HFFc6 (cell line): ENCODE results near the gene CARD19. TPM values are rescaled to one million over a fixed set of nuclear protein-coding genes. Genes with fewer than 3 reads are reported as not detected.
"Not testable (repeated sequence)": the region's sequence is repeated elsewhere in the genome, so short reads cannot be mapped to it uniquely, and the experiment has no call there.

ENCODE experiments used
- DNase-seq: peaks from one replicate; pipeline ENCODE4 v3.0.0-alpha.2; 2018
- H3K27ac Mint-ChIP-seq: 2 replicates; pipeline ENCODE4 v1.8.0; 2020; ENCODE audit warnings: mild to moderate bottlenecking, mixed read lengths
- H3K27me3 Mint-ChIP-seq: 2 replicates; pipeline ENCODE4 v1.8.0; 2021; ENCODE audit warnings: mild to moderate bottlenecking, moderate library complexity, mixed read lengths; ENCODE audit not compliant: insufficient read depth
- H3K36me3 Mint-ChIP-seq: 2 replicates; pipeline ENCODE4 v1.8.0; 2021; ENCODE audit warnings: low read depth, mixed read lengths
- H3K4me1 Mint-ChIP-seq: 2 replicates; pipeline ENCODE4 v1.8.0; 2020; ENCODE audit warnings: low read depth, mixed read lengths
- H3K4me3 Mint-ChIP-seq: 2 replicates; pipeline ENCODE4 v1.8.0; 2020; ENCODE audit warnings: mild to moderate bottlenecking, moderate library complexity, mixed read lengths
- H3K9me3 Mint-ChIP-seq: 2 replicates; pipeline ENCODE4 v1.8.0; 2020; ENCODE audit warnings: mild to moderate bottlenecking, mixed read lengths
- total RNA-seq, 6 experiments: library from RNA; stranded (reverse); fragmentation: NEBNext Ultra II Directional; extraction: Animal tissue kit (Norgen Biotek cat#: 25700); gene quantifications; 2 replicates in 1 of 6; 3 replicates in 5 of 6; pipeline ENCODE4 v1.2.3, GENCODE V29; 2021
- TF ChIP-seq, protein P1 (sequence below): fragments of 200-600 bp; sonication (generic); IDR thresholded peaks from 2 replicates; pipeline ENCODE4 v1.5.0; 2021; ENCODE audit warnings: antibody characterized with exemption, mild to moderate bottlenecking

CARD19 gene
- total RNA-seq, 6 experiments from 2014 or later = 35.3 to 40.6 (median 37.9) TPM

DNA sequence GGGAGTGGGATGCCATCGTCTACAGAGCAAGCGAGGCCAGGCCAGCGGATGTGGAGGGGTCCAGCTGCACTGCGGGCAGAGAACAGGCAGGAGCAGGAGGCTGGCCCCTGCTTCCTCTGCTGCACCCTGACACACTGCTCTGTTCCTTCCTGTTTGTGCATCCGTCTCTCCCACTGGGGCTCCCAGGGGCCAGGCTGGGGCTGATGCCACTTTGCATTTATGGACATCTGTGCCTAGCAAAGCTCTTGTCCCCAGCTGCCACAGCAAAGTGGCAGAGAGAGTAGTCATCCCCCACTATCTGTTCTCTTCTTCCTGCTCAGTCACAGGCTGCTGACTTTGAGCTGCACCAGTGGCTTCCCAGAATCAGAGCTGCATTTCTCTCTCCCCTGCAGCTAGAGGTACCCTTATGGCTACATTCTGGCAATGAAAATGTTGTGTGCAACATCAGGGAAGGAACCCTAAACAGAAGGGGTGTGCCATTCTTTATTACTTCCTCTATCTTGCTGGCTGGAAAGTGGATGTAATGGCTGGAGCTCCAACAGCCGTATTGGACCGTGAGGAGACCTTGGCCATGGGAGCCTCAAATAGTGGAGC lies 42.3 kb downstream of the CARD19 start:
- DNase-seq = no peak

DNA sequence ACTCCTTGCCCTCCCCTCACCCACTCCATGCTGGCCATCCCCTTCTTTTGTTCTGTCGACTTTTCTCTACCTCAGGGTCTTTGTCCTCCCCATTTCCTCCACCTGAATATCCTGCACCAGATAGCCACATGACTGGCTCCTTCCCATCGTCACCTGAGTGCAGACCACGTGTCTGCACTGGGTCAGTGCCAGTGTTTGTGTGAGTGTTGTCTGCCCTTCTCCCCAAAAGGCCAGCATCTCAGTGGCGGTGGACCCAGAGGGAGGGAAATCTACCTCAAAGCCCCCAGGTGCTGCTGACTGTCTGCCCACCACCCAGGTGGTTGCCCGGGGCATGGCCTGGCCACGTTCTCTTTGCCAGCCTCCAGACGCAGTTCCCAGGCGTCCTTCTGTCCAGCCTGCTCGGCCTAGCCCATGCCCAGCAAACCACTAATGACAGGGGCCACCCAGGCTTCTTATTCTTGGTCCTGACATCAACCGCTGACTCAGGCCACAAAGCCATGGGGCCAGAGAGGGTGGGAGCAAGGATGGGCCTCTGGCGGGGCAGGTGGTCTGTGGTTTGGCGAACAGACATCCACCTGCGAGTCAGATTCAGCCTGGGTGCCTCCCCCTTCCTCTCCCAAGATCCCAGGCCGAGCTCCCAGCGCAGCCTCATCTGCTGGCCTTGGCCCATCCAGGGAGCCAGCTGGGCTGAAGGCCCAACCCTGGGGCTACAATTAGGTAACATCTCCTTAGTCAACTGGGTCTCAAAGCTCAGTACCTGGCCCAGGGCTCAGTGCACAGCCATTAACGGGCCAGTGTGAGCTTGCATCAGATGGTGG lies 43.6 kb downstream of the CARD19 start:
- Mint-ChIP-seq H3K36me3 (peaks cover 4% of the 10 kb centered on the region), H3K27me3 (peaks cover 7% of the 10 kb centered on the region), H3K4me1 (peaks cover 9% of the 10 kb centered on the region), H3K27ac (no peak overlapping the region), H3K4me3 (no peak overlapping the region), H3K9me3 (no peaks in the 10 kb centered on the region; the same call in 1 of the 2 replicates)
- DNase-seq = no peak
- TF ChIP-seq, protein P1, sequence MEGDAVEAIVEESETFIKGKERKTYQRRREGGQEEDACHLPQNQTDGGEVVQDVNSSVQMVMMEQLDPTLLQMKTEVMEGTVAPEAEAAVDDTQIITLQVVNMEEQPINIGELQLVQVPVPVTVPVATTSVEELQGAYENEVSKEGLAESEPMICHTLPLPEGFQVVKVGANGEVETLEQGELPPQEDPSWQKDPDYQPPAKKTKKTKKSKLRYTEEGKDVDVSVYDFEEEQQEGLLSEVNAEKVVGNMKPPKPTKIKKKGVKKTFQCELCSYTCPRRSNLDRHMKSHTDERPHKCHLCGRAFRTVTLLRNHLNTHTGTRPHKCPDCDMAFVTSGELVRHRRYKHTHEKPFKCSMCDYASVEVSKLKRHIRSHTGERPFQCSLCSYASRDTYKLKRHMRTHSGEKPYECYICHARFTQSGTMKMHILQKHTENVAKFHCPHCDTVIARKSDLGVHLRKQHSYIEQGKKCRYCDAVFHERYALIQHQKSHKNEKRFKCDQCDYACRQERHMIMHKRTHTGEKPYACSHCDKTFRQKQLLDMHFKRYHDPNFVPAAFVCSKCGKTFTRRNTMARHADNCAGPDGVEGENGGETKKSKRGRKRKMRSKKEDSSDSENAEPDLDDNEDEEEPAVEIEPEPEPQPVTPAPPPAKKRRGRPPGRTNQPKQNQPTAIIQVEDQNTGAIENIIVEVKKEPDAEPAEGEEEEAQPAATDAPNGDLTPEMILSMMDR = no peak

More for the DNA sequence above, 42.3 kb downstream of the CARD19 start:
- peaks cover 4% of the 10 kb centered on the region for H3K36me3 Mint-ChIP-seq
- H3K4me1 Mint-ChIP-seq = peaks cover 12% of the 10 kb centered on the region
- no peak overlapping the region for H3K4me3 Mint-ChIP-seq
- H3K9me3 Mint-ChIP-seq = no peaks in the 10 kb centered on the region; the same call in 1 of the 2 replicates
- TF ChIP-seq, protein P1 = no peak
- H3K27me3 Mint-ChIP-seq = peaks cover 4% of the 10 kb centered on the region; the same call in 1 of the 2 replicates
- H3K27ac Mint-ChIP-seq = no peak overlapping the region

DNA sequence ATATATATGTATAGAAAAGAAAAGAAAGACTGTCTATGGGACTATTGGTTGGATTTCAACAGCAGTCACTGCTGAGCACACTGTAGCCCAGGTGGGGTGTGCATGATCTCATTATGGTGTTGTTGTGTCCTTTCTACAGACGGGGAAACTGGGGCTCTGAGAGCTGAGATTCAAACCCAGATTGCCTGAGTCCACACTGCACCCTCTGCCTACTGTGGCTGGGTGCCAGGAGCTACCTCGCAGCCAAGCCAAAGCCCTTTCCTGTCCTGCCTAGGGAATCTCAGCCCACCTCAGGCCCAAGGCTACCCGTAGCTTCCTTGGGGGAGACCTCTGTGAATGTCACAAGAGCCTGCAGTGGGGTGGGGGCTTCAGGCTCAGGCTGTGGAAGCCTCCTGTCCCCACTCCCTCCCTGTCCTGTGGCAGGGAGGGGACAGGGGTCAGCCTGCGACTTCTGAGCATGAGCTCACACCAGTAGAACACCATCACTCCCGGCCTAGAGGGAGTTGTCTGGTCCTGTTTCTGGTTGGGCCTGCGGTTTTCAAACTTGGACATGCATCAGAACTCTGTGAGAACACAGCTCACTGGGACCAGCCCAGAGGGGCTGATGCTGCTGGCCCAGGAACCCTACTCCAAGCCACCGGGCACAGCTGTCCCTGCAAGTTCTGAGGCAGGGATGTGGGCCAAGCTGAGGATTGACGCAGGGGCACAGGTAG lies 45.9 kb downstream of the CARD19 start:
- Mint-ChIP-seq H3K4me3 (no peak overlapping the region), H3K27me3 (peaks cover 7% of the 10 kb centered on the region), H3K36me3 (peaks cover 4% of the 10 kb centered on the region), H3K4me1 (no peaks in the 10 kb centered on the region), H3K27ac (no peak overlapping the region), H3K9me3 (no peaks in the 10 kb centered on the region; the same call in 1 of the 2 replicates)
- DNase-seq = no peak
- TF ChIP-seq, protein P1 = no peak

DNA sequence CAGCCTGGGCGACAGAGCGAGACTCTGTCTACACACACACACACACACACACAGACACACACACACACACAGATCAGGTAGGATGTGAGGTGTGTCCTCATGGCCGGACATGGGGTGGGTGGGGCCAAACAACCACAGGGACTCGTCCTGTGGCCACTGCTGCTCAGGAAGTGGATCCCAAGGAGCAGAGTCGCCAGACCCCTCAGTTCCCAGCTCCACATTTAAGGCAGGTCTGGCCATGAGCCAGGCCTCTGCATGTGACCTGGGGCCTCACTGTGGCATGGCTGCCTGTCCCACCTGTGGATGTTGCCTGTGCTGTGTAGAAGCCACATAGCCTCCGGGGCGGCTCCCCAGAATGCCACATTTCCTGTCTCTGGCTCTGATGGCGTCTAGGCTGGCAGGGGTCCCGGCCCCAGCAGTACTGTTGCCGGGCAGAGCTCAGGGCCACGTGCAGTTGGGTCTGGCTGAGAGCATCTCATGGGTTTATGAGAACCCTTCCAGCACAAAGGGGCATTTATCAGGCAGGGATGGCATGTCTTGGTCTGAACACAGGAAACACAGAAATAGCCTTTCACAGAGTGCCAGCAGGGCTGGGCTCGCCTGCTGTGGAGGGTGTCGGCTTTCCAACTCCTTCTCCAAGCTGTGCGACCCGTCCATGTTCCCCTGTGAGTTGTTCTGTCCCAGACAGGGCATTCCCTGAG lies 48.0 kb downstream of the CARD19 start:
- H3K36me3 Mint-ChIP-seq = 0 out of 2 replicates have a peak, but pooled peaks cover 4% of the 10 kb centered on the region
- no peaks in the 10 kb centered on the region for H3K4me1 Mint-ChIP-seq
- DNase-seq = no peak
- peaks cover 7% of the 10 kb centered on the region for H3K27me3 Mint-ChIP-seq
- TF ChIP-seq, protein P1 = no peak
- H3K4me3 Mint-ChIP-seq = no peak overlapping the region
- no peak overlapping the region for H3K27ac Mint-ChIP-seq
- H3K9me3 Mint-ChIP-seq = no peaks in the 10 kb centered on the region; the same call in 1 of the 2 replicates

DNA sequence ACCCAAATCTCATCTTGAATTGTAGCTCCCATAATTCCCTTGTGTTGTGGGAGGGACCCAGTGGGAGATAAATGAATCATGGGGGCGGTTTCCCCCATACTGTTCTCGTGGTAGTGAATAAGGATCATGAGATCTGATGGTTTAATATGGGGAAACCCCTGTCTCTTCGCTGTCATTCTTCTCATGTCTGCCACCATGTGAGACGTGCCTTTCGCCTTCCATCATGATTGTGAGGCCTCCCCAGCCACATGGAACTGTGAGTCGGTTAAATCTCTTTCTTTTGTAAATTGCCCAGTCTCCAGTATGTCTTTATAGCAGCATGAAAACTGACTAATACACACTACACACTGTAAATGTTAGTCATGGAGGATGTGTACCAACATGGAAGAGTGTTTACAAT lies 50.7 kb downstream of the CARD19 start:
- H3K27me3 Mint-ChIP-seq = peaks cover 13% of the 10 kb centered on the region
- not testable (repeated sequence) for H3K4me1 Mint-ChIP-seq, H3K4me3 Mint-ChIP-seq, H3K27ac Mint-ChIP-seq, DNase-seq, H3K9me3 Mint-ChIP-seq, H3K36me3 Mint-ChIP-seq
